ENCODE results near the gene SLC2A13.

GRCh38 chr12:40101747-40102146 lies 4.1 kb downstream of the SLC2A13 start:
- TF ChIP-seq POLR2A (IDR thresholded peaks at IDR 0.05) (no peak), CTCF (IDR thresholded peaks at IDR 0.05 in 8 of 11, conservative IDR thresholded peaks at IDR 0.05 in 3 of 11) (no peak)
